Measurements from ENCODE around the gene KXD1. TPM values are rescaled to one million over a fixed set of nuclear protein-coding genes. Genes with fewer than 3 reads are reported as not detected.
"Not testable (repeated sequence)": the region's sequence is repeated elsewhere in the genome, so short reads cannot be mapped to it uniquely, and the experiment has no call there.

The KXD1 gene
- total RNA-seq, 1 experiment from 2014 or later, result 148 TPM

DNA sequence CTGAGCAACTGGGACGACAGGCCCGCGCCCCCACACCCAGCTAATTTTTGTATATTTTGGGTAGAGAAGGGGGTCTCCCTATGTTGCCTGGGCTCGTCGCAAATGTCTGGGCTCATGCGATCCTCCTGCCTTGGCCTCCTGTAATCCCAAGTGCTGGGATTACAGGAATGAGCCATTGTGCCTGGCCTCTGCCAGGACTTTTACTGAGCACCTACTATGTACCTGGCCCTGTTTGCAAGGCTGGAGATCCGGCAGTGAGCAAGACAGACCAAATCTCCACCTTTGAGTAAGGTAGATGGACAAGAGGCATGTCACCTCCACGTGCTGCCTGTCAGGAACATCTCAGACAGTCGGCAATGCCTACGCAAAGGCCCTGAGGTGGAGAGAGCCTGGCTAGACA, 21.2 kb upstream of the KXD1 start:
- no peak for DNase-seq (ENCODE audit: low read depth)

GRCh38 chr19:18537431-18537830, 20.2 kb upstream of the KXD1 start:
- DNase-seq (ENCODE audit: low read depth), result no peak

DNA sequence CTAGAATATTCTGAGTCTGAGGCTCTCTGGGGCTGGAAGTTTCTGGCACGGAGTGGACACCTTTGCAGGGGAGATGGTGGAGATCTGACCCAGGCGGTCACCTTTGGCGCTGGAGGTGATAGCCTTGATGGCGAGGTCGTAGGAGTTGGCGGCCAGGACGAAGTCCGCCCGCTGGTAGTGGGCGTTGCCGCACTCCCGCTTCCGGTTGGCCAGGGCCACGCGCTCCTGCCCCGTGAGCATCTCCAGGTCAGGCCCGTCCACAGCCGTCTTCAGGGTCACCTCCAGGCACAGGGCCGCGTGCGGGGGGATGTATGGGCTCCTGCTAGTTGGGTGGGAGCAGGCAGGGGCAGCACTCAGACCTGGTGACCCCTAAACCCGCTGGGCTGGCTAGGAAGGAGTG, 19.6 kb upstream of the KXD1 start:
- no peak for DNase-seq (ENCODE audit: low read depth)

- DNase-seq (ENCODE audit: low read depth), result no peak
Observed at GRCh38 chr19:18539372-18539771, 18.3 kb upstream of the KXD1 start.

- not testable (repeated sequence) for DNase-seq (ENCODE audit: low read depth)
Observed at GRCh38 chr19:18540200-18540599, 17.5 kb upstream of the KXD1 start.

DNA sequence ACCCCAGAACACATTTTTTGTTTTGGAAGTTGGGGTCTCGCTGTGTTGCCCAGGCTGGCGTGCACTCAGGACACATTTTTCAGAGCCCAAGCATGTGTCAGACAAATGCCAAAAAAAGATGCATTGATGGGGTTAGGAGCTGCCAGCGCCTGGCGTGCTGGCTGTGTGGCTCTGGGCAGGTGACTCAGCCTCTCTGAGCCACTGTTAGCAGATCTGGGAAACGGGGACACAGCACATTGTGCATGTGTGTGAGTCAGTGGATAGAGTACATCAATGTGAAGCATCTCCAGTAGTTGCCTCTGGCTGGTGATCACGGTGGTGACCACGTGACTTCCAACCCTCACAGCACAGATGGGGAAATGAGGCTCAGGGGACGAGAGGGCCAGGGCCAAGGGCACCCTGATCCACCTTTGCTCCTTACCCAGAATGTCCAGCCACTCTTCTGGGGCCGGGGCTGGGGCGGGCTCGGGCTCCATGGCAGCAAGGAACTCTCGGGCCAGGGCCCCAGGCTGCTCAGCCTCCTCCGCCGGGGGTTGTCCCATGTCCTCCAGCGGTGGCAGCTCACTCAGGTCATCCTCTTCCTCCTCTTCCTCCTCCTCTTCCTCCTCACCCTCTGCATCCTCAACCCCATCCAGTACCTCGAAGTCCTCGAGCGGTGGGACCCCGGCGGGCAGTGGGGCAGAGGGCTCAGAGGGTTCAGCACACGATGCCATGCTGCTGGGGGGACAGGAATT, 16.2 kb upstream of the KXD1 start:
- DNase-seq (ENCODE audit: low read depth), result peak; percentile 47

DNA sequence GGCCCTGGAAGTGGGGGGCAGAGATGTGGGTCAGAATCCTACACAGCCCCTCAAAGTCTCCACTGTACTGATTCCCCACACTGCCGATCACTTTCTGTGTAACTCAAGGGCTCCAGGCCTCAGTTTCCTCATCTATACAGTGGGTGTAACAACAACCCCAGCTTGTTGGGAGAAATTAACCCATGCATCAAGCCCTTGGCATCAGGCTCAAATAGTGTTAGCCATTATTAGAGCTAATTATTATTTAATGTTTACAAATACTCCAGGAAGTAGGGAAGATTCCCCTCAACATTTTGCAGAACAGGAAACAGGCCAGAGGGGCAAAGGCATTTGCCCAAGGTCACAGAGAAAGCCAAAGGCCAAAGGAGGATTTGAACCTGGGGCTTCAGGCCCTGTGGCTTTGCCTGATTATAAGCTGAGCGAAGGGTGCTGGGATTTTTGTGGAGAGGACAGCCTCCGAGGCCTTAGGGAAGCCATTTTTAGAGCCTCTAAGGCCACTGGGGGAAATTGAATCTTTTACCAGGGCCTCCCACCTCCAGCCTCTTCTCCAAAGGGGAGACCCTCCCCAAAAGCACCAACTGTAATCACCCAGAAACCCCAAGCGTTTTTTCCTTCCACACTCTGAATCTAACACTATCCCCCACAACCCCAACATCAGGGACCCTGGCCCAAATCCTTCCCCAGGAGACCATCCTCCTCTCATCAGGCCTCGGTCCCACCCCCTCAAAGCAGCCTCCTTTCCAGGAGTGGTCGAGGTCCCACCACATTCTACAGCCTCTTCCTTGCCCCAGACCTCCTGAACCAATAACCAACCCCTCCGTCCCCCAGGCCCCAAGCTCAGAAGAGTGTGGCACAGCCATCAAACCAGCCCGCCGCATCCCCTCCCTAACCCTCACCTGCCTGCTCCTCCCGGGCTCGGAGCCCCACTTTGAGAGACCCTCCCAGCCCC, 15.4 kb upstream of the KXD1 start:
- no peak for DNase-seq (ENCODE audit: low read depth)

DNA sequence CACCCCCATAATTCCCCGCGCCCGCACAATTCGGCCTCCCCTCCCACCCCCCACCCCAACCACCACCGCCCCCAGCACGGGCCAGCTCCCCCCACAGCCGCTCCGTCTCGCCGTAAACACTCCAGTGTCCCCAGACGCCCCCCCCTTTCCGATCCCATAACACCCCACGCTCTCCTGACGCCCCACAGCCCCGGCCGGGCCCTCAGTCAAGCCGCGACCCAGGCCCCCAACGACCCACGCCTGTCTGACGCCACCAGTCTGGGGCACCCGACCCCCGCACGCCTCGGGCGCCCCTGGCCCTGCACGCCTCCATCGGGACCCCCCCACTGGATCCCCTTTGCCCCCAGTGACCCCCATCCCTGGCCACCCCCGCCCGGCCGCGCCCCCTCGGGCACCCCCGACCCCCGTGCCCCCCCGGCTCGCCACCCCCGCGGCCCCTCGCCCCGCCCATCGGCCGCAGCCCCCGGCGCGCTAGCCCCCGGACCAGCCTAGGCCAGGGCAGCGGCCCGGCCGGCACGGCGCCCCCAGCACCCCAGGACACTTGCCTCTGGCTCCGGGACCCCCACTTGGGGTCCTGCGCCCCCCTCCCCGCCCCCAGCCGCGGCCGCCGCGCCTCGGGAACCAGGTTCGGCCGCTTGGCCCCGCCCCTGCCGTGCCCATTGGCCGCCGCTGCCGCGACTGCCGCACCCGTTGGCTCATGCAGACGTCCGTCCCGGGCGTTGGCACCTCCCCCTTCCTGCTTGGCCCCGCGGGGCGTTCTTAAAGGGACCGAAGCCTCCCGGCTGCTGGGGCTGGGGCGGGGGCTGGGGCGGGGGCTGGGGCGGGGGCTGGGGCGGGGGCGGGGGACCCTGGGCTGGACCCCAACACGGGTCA, 14.5 kb upstream of the KXD1 start, which contains the start of gene FKBP8:
Gene FKBP8, minus strand, starts transcription at position 633 of the 873 bp plus-strand sequence. CDS start 1,603 bp downstream, outside the sequence.
- DNase-seq (ENCODE audit: low read depth), result peak; percentile 71

DNA sequence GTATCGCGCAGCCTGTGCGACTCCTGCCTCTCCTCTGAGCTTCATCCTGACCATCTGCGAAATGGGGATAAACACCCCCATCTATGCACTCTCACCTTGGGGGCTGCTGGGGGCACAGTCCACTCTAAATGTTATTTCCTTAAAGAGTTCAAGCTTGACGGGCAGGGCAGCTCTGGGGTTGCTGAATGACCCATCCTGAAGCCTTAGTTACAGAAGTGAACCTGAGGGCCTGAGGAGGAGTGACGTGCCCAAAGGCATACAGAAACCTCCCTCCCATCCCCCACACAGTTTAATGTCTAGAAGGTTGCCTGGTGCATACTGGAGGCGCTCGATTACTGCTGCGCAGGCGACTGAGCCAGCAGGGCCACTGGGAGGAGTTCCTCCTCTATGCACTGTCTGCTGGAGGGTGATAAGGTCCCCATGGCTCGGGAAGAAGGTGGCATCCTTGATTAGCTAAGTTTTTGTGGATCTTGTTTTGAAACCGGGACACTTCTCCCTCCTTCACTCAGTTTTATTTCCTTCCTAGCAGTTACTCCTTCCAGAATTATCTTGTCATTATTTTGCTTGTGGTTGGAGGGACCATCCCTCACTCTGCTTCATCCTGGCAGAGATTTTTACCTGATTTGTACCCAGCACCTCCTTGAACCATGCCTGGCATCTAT, 13.7 kb upstream of the KXD1 start:
- peak; percentile 38 for DNase-seq (ENCODE audit: low read depth)

DNA sequence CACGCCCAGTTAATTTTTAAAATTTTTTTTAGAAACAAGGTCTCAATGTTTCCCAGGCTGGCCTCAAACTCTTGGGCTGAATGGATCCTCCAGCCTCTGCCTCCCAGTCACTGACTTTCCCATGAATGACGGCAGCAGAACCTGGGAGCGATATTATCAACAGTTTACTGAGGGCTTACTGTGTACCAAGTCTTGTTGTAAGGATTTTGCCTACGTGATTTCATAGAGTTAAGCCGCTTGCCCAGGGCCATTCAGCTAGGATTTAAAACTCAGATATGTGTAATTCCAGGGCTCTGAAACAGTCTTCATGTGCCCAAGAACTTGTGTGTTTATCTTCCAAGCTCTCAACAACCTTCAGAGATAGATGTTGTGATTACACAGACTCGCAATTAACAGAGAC, 6.0 kb upstream of the KXD1 start:
- no peak for DNase-seq (ENCODE audit: low read depth)

DNA sequence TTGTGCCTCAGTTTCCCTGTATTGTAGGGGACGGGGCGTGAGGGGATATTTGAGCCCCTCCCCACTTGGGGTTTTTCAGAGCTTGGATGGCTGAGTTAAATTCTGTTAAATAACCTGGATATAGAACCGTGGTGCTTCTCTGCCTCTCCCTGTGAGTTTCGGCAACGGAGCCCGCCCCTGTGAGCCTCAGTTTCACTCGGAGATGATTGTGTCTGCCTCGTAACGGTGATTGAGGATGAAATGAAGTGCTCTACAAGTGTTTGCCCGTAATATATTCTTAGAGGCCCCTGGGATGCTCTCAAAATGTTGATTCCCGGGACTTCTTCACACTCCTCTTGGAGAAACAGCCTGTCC, 509 bp downstream of the KXD1 start:
- DNase-seq (ENCODE audit: low read depth), result no peak

GRCh38 chr19:18558604-18559003, 934 bp downstream of the KXD1 start:
- DNase-seq (ENCODE audit: low read depth), result no peak

GRCh38 chr19:18559685-18560084, 2.0 kb downstream of the KXD1 start:
- no peak for DNase-seq (ENCODE audit: low read depth)

- no peak for DNase-seq (ENCODE audit: low read depth)
Observed at GRCh38 chr19:18562086-18562485, 4.4 kb downstream of the KXD1 start.

GRCh38 chr19:18566953-18567352, 9.3 kb downstream of the KXD1 start:
- no peak for DNase-seq (ENCODE audit: low read depth)

DNA sequence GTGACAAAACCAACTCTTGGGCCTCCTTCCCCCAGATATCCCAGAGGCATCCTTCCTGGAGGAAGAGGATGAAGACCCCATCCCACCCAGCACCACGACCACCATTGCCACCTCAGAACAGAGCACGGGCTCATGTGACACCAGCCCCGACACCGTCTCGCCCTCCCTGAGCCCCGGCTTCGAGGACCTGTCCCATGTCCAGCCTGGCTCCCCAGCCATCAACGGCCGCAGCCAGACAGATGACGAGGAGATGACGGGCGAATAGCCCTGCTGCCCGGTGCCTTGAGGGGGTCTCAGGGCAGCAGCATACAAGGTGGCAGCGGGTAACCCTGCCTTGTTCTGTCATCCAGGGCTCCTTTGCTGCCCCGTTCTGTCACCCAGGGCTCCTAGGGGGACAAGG, 10.7 kb downstream of the KXD1 start:
- DNase-seq (ENCODE audit: low read depth), result no peak

- DNase-seq (ENCODE audit: low read depth), result peak; percentile 93
Observed at GRCh38 chr19:18571564-18572344, 14.1 kb downstream of the KXD1 start, which contains the start of gene UBA52. TSS of gene UBA52 (plus strand) at chr19:18571857. CDS start at chr19:18573301, 1,444 bp downstream.

DNA sequence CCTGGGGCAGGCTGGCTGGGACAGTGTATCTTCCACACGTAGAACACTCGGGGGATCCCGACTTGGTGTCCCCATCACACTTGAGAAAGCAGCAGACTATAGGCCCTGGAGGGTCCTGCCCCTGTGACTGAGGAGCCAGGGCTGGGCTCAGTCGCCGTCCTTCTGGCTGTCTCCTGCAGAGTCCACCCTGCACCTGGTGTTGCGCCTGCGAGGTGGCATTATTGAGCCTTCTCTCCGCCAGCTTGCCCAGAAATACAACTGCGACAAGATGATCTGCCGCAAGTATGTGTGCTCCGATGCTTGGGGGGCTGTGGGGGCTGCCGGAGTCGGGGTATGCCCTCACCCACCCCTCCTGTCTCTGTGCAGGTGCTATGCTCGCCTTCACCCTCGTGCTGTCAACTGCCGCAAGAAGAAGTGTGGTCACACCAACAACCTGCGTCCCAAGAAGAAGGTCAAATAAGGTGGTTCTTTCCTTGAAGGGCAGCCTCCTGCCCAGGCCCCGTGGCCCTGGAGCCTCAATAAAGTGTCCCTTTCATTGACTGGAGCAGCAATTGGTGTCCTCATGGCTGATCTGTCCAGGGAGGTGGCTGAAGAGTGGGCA, 17.1 kb downstream of the KXD1 start:
- no peak for DNase-seq (ENCODE audit: low read depth)

DNA sequence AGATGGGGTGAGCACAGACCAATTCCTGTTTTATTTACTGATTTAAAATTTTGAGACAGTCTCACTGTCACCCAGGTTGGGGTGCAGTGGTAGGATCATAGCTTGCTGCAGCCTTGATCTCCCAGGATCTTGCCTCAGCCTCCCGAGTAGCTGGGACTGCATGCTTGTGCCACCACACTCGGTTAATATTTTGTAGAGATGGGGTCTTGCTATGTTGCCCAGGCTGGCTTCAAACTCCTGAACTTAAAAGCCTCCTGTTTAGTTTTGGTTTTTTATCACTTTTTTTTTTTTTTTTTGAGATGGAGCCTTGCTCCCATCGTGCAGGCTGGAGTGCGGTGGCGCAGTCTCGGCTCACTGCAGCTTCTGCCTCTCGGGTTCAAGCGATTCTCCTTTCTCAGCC, 18.7 kb downstream of the KXD1 start:
- no peak for DNase-seq (ENCODE audit: low read depth)

Data from LHCN-M2 (cell line).